SK-N-SH (cell line): ENCODE results near the gene ZNF519. TPM values are rescaled to one million over a fixed set of nuclear protein-coding genes. Genes with fewer than 3 reads are reported as not detected.

ENCODE experiments used
- CTCF ChIA-PET: fragments of 300-600, 350-600 bp; formaldehyde crosslinking; extraction: SDS; loops from one replicate; lab custom pipeline; 2021; lab: Yijun Ruan, JAX
- POLR2A ChIA-PET: fragments of 350-600 bp; sonication (Branson Sonifier 250); formaldehyde crosslinking; extraction: SDS; loops from one replicate; lab custom pipeline; 2020; ENCODE audit warnings: antibody characterized with exemption, inconsistent platforms; lab: Yijun Ruan, JAX
- DNase-seq: peaks from one replicate; pipeline ENCODE4 v3.0.0; 2012
- H2AFZ ChIP-seq: fragments of 200-600 bp; sonication (generic); 2 replicates; pipeline ENCODE4 v1.8.1; 2016; ENCODE audit warnings: antibody characterized with exemption, mild to moderate bottlenecking, low read depth
- H3F3A ChIP-seq: fragments of 200-600 bp; sonication (generic); replicated peaks from 2 replicates; pipeline ENCODE3; 2016; ENCODE audit warnings: antibody characterized with exemption, mild to moderate bottlenecking; ENCODE audit not compliant: insufficient read depth
- H3K27ac ChIP-seq, 2 experiments: fragments of 200-500 bp in 1 of 2; fragments of 200-600 bp in 1 of 2; sonication (Bioruptor generic) in 1 of 2; sonication (generic), shearing (Covaris generic) in 1 of 2; 2 replicates each; pipeline versions ENCODE4 v1.5.1 to v1.6.1; 2014 to 2016; ENCODE audit warnings: low read depth in 2 of 2, inconsistent platforms in 1 of 2, low read length in 1 of 2, mild to moderate bottlenecking in 1 of 2, mixed read lengths in 1 of 2
- H3K27me3 ChIP-seq: fragments of 200-600 bp; sonication (generic), shearing (Covaris generic); 2 replicates; pipeline ENCODE4 v1.6.1; 2016; ENCODE audit warnings: mixed run types; ENCODE audit not compliant: insufficient read depth
- H3K36me3 ChIP-seq, 2 experiments: fragments of 200-500 bp in 1 of 2; fragments of 200-600 bp in 1 of 2; sonication (Bioruptor generic) in 1 of 2; sonication (generic) in 1 of 2; replicated peaks in 1 of 2; 2 replicates each; pipeline versions ENCODE3 to v1.5.1; 2014 to 2016; ENCODE audit warnings: low read length in 1 of 2, mild to moderate bottlenecking in 1 of 2; ENCODE audit not compliant: insufficient read depth in 2 of 2, control insufficient read depth in 1 of 2
- H3K4me1 ChIP-seq, 2 experiments: fragments of 200-500 bp in 1 of 2; fragments of 200-600 bp in 1 of 2; sonication (Bioruptor generic) in 1 of 2; sonication (generic), shearing (Covaris generic) in 1 of 2; 2 replicates each; pipeline versions ENCODE4 v1.5.1 to v1.6.1; 2014 to 2016; ENCODE audit warnings: low read depth in 1 of 2, low read length in 1 of 2, mixed run types in 1 of 2; ENCODE audit not compliant: insufficient read depth in 2 of 2, control insufficient read depth in 1 of 2
- H3K4me2 ChIP-seq: fragments of 200-600 bp; sonication (generic), shearing (Covaris generic); 2 replicates; pipeline ENCODE4 v1.6.1; 2017; ENCODE audit warnings: mixed run types
- H3K4me3 ChIP-seq, 2 experiments: fragments of 200-500 bp in 1 of 2; fragments of 200-600 bp in 1 of 2; sonication (Bioruptor generic) in 1 of 2; sonication (generic), shearing (Covaris generic) in 1 of 2; 2 replicates each; pipeline versions ENCODE4 v1.5.1 to v1.8.1; 2014 to 2016; ENCODE audit warnings: low read depth in 2 of 2, inconsistent platforms in 1 of 2, low read length in 1 of 2, mild to moderate bottlenecking in 1 of 2, mixed read lengths in 1 of 2, moderate library complexity in 1 of 2
- H3K79me2 ChIP-seq: fragments of 200-600 bp; sonication (generic); 2 replicates; pipeline ENCODE4 v1.8.1; 2017; ENCODE audit warnings: mild to moderate bottlenecking; ENCODE audit not compliant: insufficient read depth
- H3K9ac ChIP-seq: fragments of 200-600 bp; sonication (generic); 2 replicates; pipeline ENCODE4 v1.6.1; 2017; ENCODE audit warnings: mixed run types
- H3K9me2 ChIP-seq: fragments of 200-600 bp; sonication (generic); 2 replicates; pipeline ENCODE4 v1.6.1; 2017; ENCODE audit warnings: mixed run types
- H3K9me3 ChIP-seq: fragments of 200-600 bp; sonication (generic); 2 replicates; pipeline ENCODE4 v1.6.1; 2017; ENCODE audit warnings: mixed run types, mild to moderate bottlenecking, moderate library complexity
- H4K20me1 ChIP-seq: fragments of 200-600 bp; sonication (generic); 2 replicates; pipeline ENCODE4 v1.6.1; 2017; ENCODE audit warnings: mild to moderate bottlenecking, mixed run types; ENCODE audit not compliant: insufficient read depth
- CHD2 ChIP-seq: fragments of 150-350 bp; IDR thresholded peaks from 2 replicates; pipeline ENCODE4 v1.6.1; 2018; ENCODE audit warnings: low read length; ENCODE audit not compliant: partially characterized antibody
- EP300 ChIP-seq, 2 experiments: IDR thresholded peaks; 2 replicates each; pipeline versions ENCODE4 v1.4.0 to v1.6.1; 2012; ENCODE audit warnings: borderline replicate concordance in 1 of 2, low read depth in 1 of 2, low read length in 1 of 2
- FOSL2 ChIP-seq: IDR thresholded peaks from 2 replicates; pipeline ENCODE4 v1.4.0; 2012; ENCODE audit warnings: low read depth, mild to moderate bottlenecking, moderate library complexity, borderline replicate concordance
- FOXM1 ChIP-seq: IDR thresholded peaks from 2 replicates; pipeline ENCODE4 v1.4.0; 2012; ENCODE audit warnings: low read depth, mild to moderate bottlenecking
- GABPA ChIP-seq: IDR thresholded peaks from 2 replicates; pipeline ENCODE4 v1.4.0; 2012; ENCODE audit warnings: low read depth, mild to moderate bottlenecking
- IRF3 ChIP-seq: fragments of 150-350 bp; IDR thresholded peaks from 2 replicates; pipeline ENCODE4 v1.6.1; 2016; ENCODE audit warnings: mild to moderate bottlenecking, low read depth, low read length
- JUND ChIP-seq: IDR thresholded peaks from 2 replicates; pipeline ENCODE4 v1.4.0; 2012
- NRF1 ChIP-seq: IDR thresholded peaks from 2 replicates; pipeline ENCODE4 v1.6.1; 2012; ENCODE audit warnings: low read depth, mild to moderate bottlenecking, low read length
- POLR2AphosphoS5 ChIP-seq: IDR thresholded peaks from 2 replicates; pipeline ENCODE4 v1.6.1; 2012; ENCODE audit warnings: low read depth, low read length
- RAD21 ChIP-seq: IDR thresholded peaks from 2 replicates; pipeline ENCODE4 v1.6.1; 2012; ENCODE audit warnings: mild to moderate bottlenecking, low read length
- RXRA ChIP-seq: IDR thresholded peaks from 2 replicates; pipeline ENCODE4 v1.4.0; 2012; ENCODE audit warnings: low read depth, mild to moderate bottlenecking, borderline replicate concordance
- SMC3 ChIP-seq: IDR thresholded peaks from 2 replicates; pipeline ENCODE4 v1.6.1; 2012; ENCODE audit warnings: low read depth, low read length, improper control_type of control experiment
- TAF1 ChIP-seq: IDR thresholded peaks from 2 replicates; pipeline ENCODE4 v1.6.1; 2012; ENCODE audit warnings: low read depth, mild to moderate bottlenecking, low read length, moderate library complexity, borderline replicate concordance
- TEAD4 ChIP-seq: IDR thresholded peaks from 2 replicates; pipeline ENCODE4 v1.4.0; 2012; ENCODE audit warnings: mild to moderate bottlenecking, borderline replicate concordance; ENCODE audit not compliant: insufficient read depth
- WGBS: methylation state at CpG from one replicate; pipeline ENCODE4 v1.1.6; 2017; ENCODE audit warnings: low lambda C conversion rate; 5-methylcytosine and 5-hydroxymethylcytosine counted together
- polyA plus RNA-seq, 3 experiments: library from polyadenylated mRNA; depleted of rRNA; stranded (reverse); fragments of >200 nt; gene quantifications; 2 replicates each; pipeline ENCODE4 v1.2.3, GENCODE V29; 2012
- TF ChIP-seq, protein P1 (sequence below): IDR thresholded peaks from 2 replicates; pipeline ENCODE4 v1.4.0; 2012; ENCODE audit warnings: low read depth, borderline replicate concordance

Gene ZNF519
- polyA plus RNA-seq, 1 of the 3 experiments (the other 2 are of a cell fraction), result 3.2 TPM

GRCh38 chr18:14089781-14090180 is 42.5 kb downstream of the ZNF519 start:
- Histone ChIP-seq H3K9ac (no peak overlapping the region), H3F3A (peaks cover 3% of the 10 kb centered on the region), H3K36me3 (no peaks in the 10 kb centered on the region), H3K79me2 (no peaks in the 10 kb centered on the region; the same call in 1 of the 2 replicates), H3K27me3 (no peaks in the 10 kb centered on the region), H4K20me1 (no peaks in the 10 kb centered on the region), H3K9me2 (no peaks in the 10 kb centered on the region), H3K4me2 (no peak overlapping the region), H3K9me3 (no peaks in the 10 kb centered on the region), H3K27ac (no peak overlapping the region), H3K4me3 (no peak overlapping the region), H2AFZ (no peak overlapping the region), H3K4me1 (peaks cover 0 to 3% of the 10 kb centered on the region in 2 experiments; a peak in 1 of 4 replicates)
- ChIA-PET CTCF (interaction anchor here (0.9 kb wide), 1 partner anchor 277 kb away, joined by 5 read pairs; no protein-coding TSS in a partner anchor), POLR2A (no interaction called here)
- DNase-seq, result no peak
- TF ChIP-seq POLR2AphosphoS5 (no peak), TEAD4 (no peak), RXRA (no peak), FOSL2 (no peak), TAF1 (no peak), SMC3 (no peak), CHD2 (no peak), NRF1 (no peak), FOXM1 (no peak), RAD21 (no peak), IRF3 (no peak)
- TF ChIP-seq, protein P1, sequence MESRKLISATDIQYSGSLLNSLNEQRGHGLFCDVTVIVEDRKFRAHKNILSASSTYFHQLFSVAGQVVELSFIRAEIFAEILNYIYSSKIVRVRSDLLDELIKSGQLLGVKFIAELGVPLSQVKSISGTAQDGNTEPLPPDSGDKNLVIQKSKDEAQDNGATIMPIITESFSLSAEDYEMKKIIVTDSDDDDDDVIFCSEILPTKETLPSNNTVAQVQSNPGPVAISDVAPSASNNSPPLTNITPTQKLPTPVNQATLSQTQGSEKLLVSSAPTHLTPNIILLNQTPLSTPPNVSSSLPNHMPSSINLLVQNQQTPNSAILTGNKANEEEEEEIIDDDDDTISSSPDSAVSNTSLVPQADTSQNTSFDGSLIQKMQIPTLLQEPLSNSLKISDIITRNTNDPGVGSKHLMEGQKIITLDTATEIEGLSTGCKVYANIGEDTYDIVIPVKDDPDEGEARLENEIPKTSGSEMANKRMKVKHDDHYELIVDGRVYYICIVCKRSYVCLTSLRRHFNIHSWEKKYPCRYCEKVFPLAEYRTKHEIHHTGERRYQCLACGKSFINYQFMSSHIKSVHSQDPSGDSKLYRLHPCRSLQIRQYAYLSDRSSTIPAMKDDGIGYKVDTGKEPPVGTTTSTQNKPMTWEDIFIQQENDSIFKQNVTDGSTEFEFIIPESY, result no peak
- WGBS, result 86% methylated on average over 10 of the region's 10 CpGs

DNA sequence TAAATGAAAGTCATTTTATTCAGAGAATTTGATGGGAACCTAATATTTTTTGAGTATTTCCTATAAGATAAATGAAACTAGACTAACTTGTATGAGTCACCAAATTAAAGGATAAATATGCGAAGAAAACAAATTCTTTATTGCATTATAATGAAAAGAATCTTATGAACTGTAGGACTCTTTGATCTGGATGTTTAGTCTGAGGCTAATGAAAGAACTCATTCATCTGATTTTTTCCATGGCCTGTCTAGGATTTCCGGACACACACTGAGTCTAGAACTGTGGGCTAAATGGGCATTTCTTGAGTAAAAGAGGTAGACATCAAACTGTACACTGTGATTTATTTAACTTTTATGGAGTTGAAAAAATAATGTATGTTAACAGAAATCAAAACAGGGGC is 43.0 kb downstream of the ZNF519 start:
- 92% methylated on average over 2 of the region's 2 CpGs for WGBS
- H3K9ac ChIP-seq, result no peak overlapping the region
- H2AFZ ChIP-seq, result no peak overlapping the region
- DNase-seq, result no peak
- no peak for TF ChIP-seq GABPA
- TF ChIP-seq TEAD4, result no peak
- no peak for TF ChIP-seq POLR2AphosphoS5
- TF ChIP-seq JUND, result no peak
- TF ChIP-seq EP300 (IDR thresholded peaks at IDR 0.05; ENCODE audit: borderline replicate concordance in 1 of 2, low read depth in 1 of 2, low read length in 1 of 2), result no peak
- no peaks in the 10 kb centered on the region for H3K36me3 ChIP-seq
- no peaks in the 10 kb centered on the region for H4K20me1 ChIP-seq
- ChIA-PET POLR2A (no interaction called here), CTCF (no interaction called here)
- no peaks in the 10 kb centered on the region for H3K27me3 ChIP-seq
- no peaks in the 10 kb centered on the region for H3K9me3 ChIP-seq
- H3K4me2 ChIP-seq, result no peak overlapping the region
- no peak overlapping the region for H3K4me3 ChIP-seq
- no peaks in the 10 kb centered on the region; the same call in 1 of the 2 replicates for H3K79me2 ChIP-seq
- peaks cover 3% of the 10 kb centered on the region for H3F3A ChIP-seq
- H3K4me1 ChIP-seq, result peaks cover 0 to 3% of the 10 kb centered on the region in 2 experiments; a peak in 1 of 4 replicates
- H3K27ac ChIP-seq, result no peak overlapping the region
- H3K9me2 ChIP-seq, result no peaks in the 10 kb centered on the region
